HEK293 (cell line): ENCODE data around the gene SF3B4.

Experiments used
- CTCF ChIA-PET: fragments of 350-600 bp; formaldehyde crosslinking; extraction: SDS; loops from one replicate; lab custom pipeline; 2021; ENCODE audit warnings: antibody characterized with exemption; lab: Yijun Ruan, JAX
- POLR2A ChIA-PET: fragments of 300-600 bp; formaldehyde crosslinking; extraction: SDS; loops from one replicate; lab custom pipeline; 2020; ENCODE audit warnings: antibody characterized with exemption, inconsistent platforms; lab: Yijun Ruan, JAX
- H3K27ac ChIP-seq: fragments of 200-500 bp; sonication (Bioruptor generic); 2 replicates; pipeline ENCODE4 v1.5.1; 2014; ENCODE audit warnings: low read depth, low read length, control low read depth, inconsistent platforms; ENCODE audit errors: extremely low read depth
- H3K36me3 ChIP-seq, 2 experiments: fragments of 200-500 bp in 1 of 2; sonication (Bioruptor generic) in 1 of 2; 1 replicate in 1 of 2; 2 replicates in 1 of 2; pipeline ENCODE4 v1.5.1; 2014 to 2017; ENCODE audit warnings: inconsistent platforms in 2 of 2, low read length in 2 of 2; ENCODE audit not compliant: control insufficient read depth in 2 of 2, insufficient read depth in 1 of 2
- H3K4me1 ChIP-seq: fragments of 200-500 bp; sonication (Bioruptor generic); 2 replicates; pipeline ENCODE4 v1.5.1; 2014; ENCODE audit warnings: mild to moderate bottlenecking, low read length, inconsistent platforms; ENCODE audit not compliant: control insufficient read depth, insufficient read depth
- H3K4me3 ChIP-seq: 2 replicates; pipeline ENCODE4 v1.5.1; 2011; ENCODE audit warnings: low read depth, mild to moderate bottlenecking, control low read depth, low read length, moderate library complexity
- H3K9me3 ChIP-seq: fragments of 200-500 bp; sonication (Bioruptor generic); 2 replicates; pipeline ENCODE4 v1.5.1; 2014; ENCODE audit warnings: low read depth, low read length, inconsistent platforms; ENCODE audit not compliant: control insufficient read depth, insufficient read depth
- GLIS1 ChIP-seq: fragments of 450-650 bp; formaldehyde crosslinking; IDR thresholded peaks from 2 replicates; pipeline ENCODE4 v1.5.1; 2016; ENCODE audit warnings: missing biosample characterization, missing genetic modification characterization
- HOXC10 ChIP-seq: sonication (generic); formaldehyde crosslinking; IDR thresholded peaks from 2 replicates; pipeline ENCODE4 v1.8.1; 2023; ENCODE audit warnings: mild to moderate bottlenecking, missing genetic modification reagents
- HOXD13 ChIP-seq: sonication (generic); formaldehyde crosslinking; IDR thresholded peaks from 2 replicates; pipeline ENCODE4 v1.8.0; 2022; ENCODE audit warnings: missing genetic modification reagents, borderline replicate concordance
- OSR2 ChIP-seq: fragments of 450-650 bp; formaldehyde crosslinking; IDR thresholded peaks from 2 replicates; pipeline ENCODE4 v1.5.1; 2016; ENCODE audit warnings: missing biosample characterization, missing genetic modification characterization
- SCRT1 ChIP-seq: fragments of 450-650 bp; formaldehyde crosslinking; IDR thresholded peaks from 2 replicates; pipeline ENCODE4 v1.5.1; 2016; ENCODE audit warnings: missing biosample characterization, missing genetic modification characterization, borderline replicate concordance
- TRIM28 ChIP-seq: IDR thresholded peaks from 2 replicates; pipeline ENCODE4 v1.6.1; 2011; ENCODE audit warnings: low read length, control low read depth, borderline replicate concordance
- ZBTB44 ChIP-seq: fragments of 450-650 bp; IDR thresholded peaks from 2 replicates; pipeline ENCODE4 v1.5.1; 2018; ENCODE audit warnings: missing biosample characterization, mild to moderate bottlenecking, missing genetic modification characterization
- ZBTB7A ChIP-seq: fragments of 450-650 bp; formaldehyde crosslinking; IDR thresholded peaks from 2 replicates; pipeline ENCODE4 v1.5.1; 2016; ENCODE audit warnings: low read depth, missing biosample characterization, missing genetic modification characterization
- ZEB2 ChIP-seq: fragments of 450-650 bp; formaldehyde crosslinking; IDR thresholded peaks from 2 replicates; pipeline ENCODE4 v1.5.1; 2016; ENCODE audit warnings: missing biosample characterization, missing genetic modification characterization
- ZFHX2 ChIP-seq: fragments of 450-650 bp; formaldehyde crosslinking; conservative IDR thresholded peaks from 2 replicates; pipeline ENCODE4 v1.5.1; 2016; ENCODE audit warnings: missing biosample characterization, missing genetic modification characterization
- ZFP69B ChIP-seq: fragments of 450-650 bp; formaldehyde crosslinking; IDR thresholded peaks from 2 replicates; pipeline ENCODE4 v1.5.1; 2016; ENCODE audit warnings: missing biosample characterization, missing genetic modification characterization
- ZNF133 ChIP-seq: fragments of 450-650 bp; formaldehyde crosslinking; IDR thresholded peaks from 2 replicates; pipeline ENCODE4 v1.5.1; 2016; ENCODE audit warnings: missing biosample characterization, missing genetic modification characterization
- ZNF138 ChIP-seq: fragments of 450-650 bp; formaldehyde crosslinking; IDR thresholded peaks from 2 replicates; pipeline ENCODE4 v1.5.1; 2016; ENCODE audit warnings: missing biosample characterization, missing genetic modification characterization, borderline replicate concordance
- ZNF157 ChIP-seq: fragments of 450-650 bp; formaldehyde crosslinking; IDR thresholded peaks from 2 replicates; pipeline ENCODE4 v1.5.1; 2016; ENCODE audit warnings: missing biosample characterization, missing genetic modification characterization
- ZNF184 ChIP-seq: fragments of 450-650 bp; IDR thresholded peaks from 2 replicates; pipeline ENCODE4 v1.5.1; 2018; ENCODE audit warnings: missing biosample characterization, mild to moderate bottlenecking, missing genetic modification characterization
- ZNF19 ChIP-seq: fragments of 450-650 bp; formaldehyde crosslinking; IDR thresholded peaks from 2 replicates; pipeline ENCODE4; 2016; ENCODE audit warnings: missing biosample characterization, missing genetic modification characterization, low read depth
- ZNF24 ChIP-seq: fragments of 450-650 bp; formaldehyde crosslinking; IDR thresholded peaks from 2 replicates; pipeline ENCODE4 v1.5.1; 2016; ENCODE audit warnings: missing biosample characterization, missing genetic modification characterization
- ZNF280D ChIP-seq: fragments of 450-650 bp; formaldehyde crosslinking; IDR thresholded peaks from 2 replicates; pipeline ENCODE4 v1.5.1; 2016; ENCODE audit warnings: missing biosample characterization, missing genetic modification characterization
- ZNF311 ChIP-seq: fragments of 450-650 bp; formaldehyde crosslinking; IDR thresholded peaks from 2 replicates; pipeline ENCODE4 v1.5.1; 2017; ENCODE audit warnings: missing biosample characterization, missing genetic modification characterization, borderline replicate concordance
- ZNF362 ChIP-seq: fragments of 450-650 bp; formaldehyde crosslinking; IDR thresholded peaks from 2 replicates; pipeline ENCODE4 v1.5.1; 2016; ENCODE audit warnings: missing biosample characterization, missing genetic modification characterization
- ZNF366 ChIP-seq: fragments of 450-650 bp; formaldehyde crosslinking; conservative IDR thresholded peaks from 2 replicates; pipeline ENCODE4 v1.5.1; 2016; ENCODE audit warnings: missing biosample characterization, missing genetic modification characterization
- ZNF416 ChIP-seq: fragments of 450-650 bp; formaldehyde crosslinking; IDR thresholded peaks from 2 replicates; pipeline ENCODE4 v1.5.1; 2016; ENCODE audit warnings: missing biosample characterization, missing genetic modification characterization
- ZNF423 ChIP-seq: fragments of 450-650 bp; formaldehyde crosslinking; IDR thresholded peaks from 2 replicates; pipeline ENCODE4 v1.5.1; 2016; ENCODE audit warnings: missing biosample characterization, missing genetic modification characterization
- ZNF473 ChIP-seq: fragments of 450-650 bp; formaldehyde crosslinking; IDR thresholded peaks from 2 replicates; pipeline ENCODE4 v1.5.1; 2017; ENCODE audit warnings: missing biosample characterization, missing genetic modification characterization
- ZNF514 ChIP-seq: fragments of 450-650 bp; formaldehyde crosslinking; IDR thresholded peaks from 2 replicates; pipeline ENCODE4 v1.5.1; 2016; ENCODE audit warnings: missing biosample characterization, missing genetic modification characterization
- ZNF555 ChIP-seq: fragments of 450-650 bp; formaldehyde crosslinking; conservative IDR thresholded peaks from 2 replicates; pipeline ENCODE4 v1.5.1; 2017; ENCODE audit warnings: missing biosample characterization, mild to moderate bottlenecking, missing genetic modification characterization, inconsistent platforms
- ZNF561 ChIP-seq: fragments of 450-650 bp; IDR thresholded peaks from 2 replicates; pipeline ENCODE4 v1.5.1; 2018; ENCODE audit warnings: missing biosample characterization, missing genetic modification characterization, borderline replicate concordance
- ZNF596 ChIP-seq: fragments of 450-650 bp; IDR thresholded peaks from 2 replicates; pipeline ENCODE4 v1.5.0; 2018; ENCODE audit warnings: missing biosample characterization, mild to moderate bottlenecking, missing genetic modification characterization, moderate library complexity
- ZNF621 ChIP-seq: fragments of 450-650 bp; formaldehyde crosslinking; IDR thresholded peaks from 2 replicates; pipeline ENCODE4 v1.5.1; 2017; ENCODE audit warnings: missing biosample characterization, missing genetic modification characterization
- ZNF624 ChIP-seq: fragments of 450-650 bp; formaldehyde crosslinking; IDR thresholded peaks from 2 replicates; pipeline ENCODE4 v1.5.1; 2017; ENCODE audit warnings: missing biosample characterization, missing genetic modification characterization
- ZNF658 ChIP-seq: fragments of 450-650 bp; formaldehyde crosslinking; IDR thresholded peaks from 2 replicates; pipeline ENCODE4; 2016; ENCODE audit warnings: missing biosample characterization, missing genetic modification characterization
- ZNF747 ChIP-seq: fragments of 450-650 bp; formaldehyde crosslinking; IDR thresholded peaks from 2 replicates; pipeline ENCODE4 v1.5.1; 2016; ENCODE audit warnings: missing biosample characterization, missing genetic modification characterization
- ZNF777 ChIP-seq: fragments of 450-650 bp; formaldehyde crosslinking; IDR thresholded peaks from 2 replicates; pipeline ENCODE4 v1.5.1; 2017; ENCODE audit warnings: missing biosample characterization, missing genetic modification characterization, borderline replicate concordance
- ZNF785 ChIP-seq: fragments of 450-650 bp; formaldehyde crosslinking; IDR thresholded peaks from 2 replicates; pipeline ENCODE4 v1.5.1; 2016; ENCODE audit warnings: missing biosample characterization, missing genetic modification characterization
- ZNF792 ChIP-seq: fragments of 450-650 bp; formaldehyde crosslinking; IDR thresholded peaks from 2 replicates; pipeline ENCODE4 v1.5.1; 2016; ENCODE audit warnings: missing biosample characterization, missing genetic modification characterization

Gene SF3B4

GRCh38 chr1:149887456-149888246, 40.0 kb downstream of the SF3B4 start:
- ChIA-PET POLR2A (interaction anchor here (0.6 to 4.0 kb wide), 27 partner anchors 9 to 477 kb away, joined by 3 to 48 read pairs (median 5); partner anchors contain the start of genes APH1A, BOLA1, MTMR11 and OTUD7B), CTCF (interaction anchor here (0.6 to 2.4 kb wide), 11 partner anchors 40 to 300 kb away, joined by 3 to 14 read pairs (median 4); no protein-coding TSS in a partner anchor)
- no peaks in the 10 kb centered on the region for H3K36me3 ChIP-seq
- H3K9me3 ChIP-seq, result no peaks in the 10 kb centered on the region
- H3K4me1 ChIP-seq, result 0 out of 2 replicates have a peak, but pooled peaks cover 2% of the 10 kb centered on the region
- H3K27ac ChIP-seq, result peak overlapping the region; percentile 72
- peak overlapping the region; percentile 64 for H3K4me3 ChIP-seq
- TF ChIP-seq ZEB2 (tag by site-specific recombination) (peak; percentile 54), ZNF133 (tag by site-specific recombination) (no peak), ZNF555 (tag by site-specific recombination) (no peak), ZNF184 (tag by site-specific recombination) (0 out of 2 replicates have a peak, but pooled peaks have one; percentile 54), GLIS1 (no peak), ZNF362 (tag by site-specific recombination) (no peak), ZNF777 (tag by site-specific recombination) (no peak), ZNF621 (tag by site-specific recombination) (no peak), ZNF514 (tag by site-specific recombination) (no peak), ZNF138 (tag by site-specific recombination) (no peak), ZNF561 (peak; percentile 23; the same call in 1 of the 2 replicates), ZNF423 (tag by site-specific recombination) (no peak), ZNF747 (tag by site-specific recombination) (no peak), ZFHX2 (tag by site-specific recombination) (no peak), ZFP69B (tag by site-specific recombination) (0 out of 2 replicates have a peak, but pooled peaks have one; percentile 44), ZNF785 (tag by site-specific recombination) (no peak), ZNF311 (no peak), ZBTB7A (tag by site-specific recombination) (0 out of 2 replicates have a peak, but pooled peaks have one; percentile 21), ZNF624 (no peak), OSR2 (peak; percentile 65; the same call in 1 of the 2 replicates), ZNF416 (no peak), ZNF24 (tag by site-specific recombination) (no peak), ZNF658 (no peak), ZNF596 (tag by site-specific recombination) (no peak), ZNF280D (no peak), SCRT1 (tag by site-specific recombination) (peak; percentile 99), HOXC10 (no peak), ZNF157 (tag by site-specific recombination) (no peak), TRIM28 (no peak), ZNF366 (tag by site-specific recombination) (no peak), HOXD13 (no peak), ZNF19 (tag by site-specific recombination) (no peak), ZNF473 (tag by site-specific recombination) (no peak), ZBTB44 (tag by site-specific recombination) (no peak), ZNF792 (tag by site-specific recombination) (no peak; the same call in 1 of the 2 replicates)
